Fibroblast of skin of right quadriceps (primary cell): ENCODE results near the gene SDSL.

Experiments
- DNase-seq: peaks from one replicate; pipeline ENCODE4 v3.0.0-alpha.2; 2013

Gene SDSL

DNA sequence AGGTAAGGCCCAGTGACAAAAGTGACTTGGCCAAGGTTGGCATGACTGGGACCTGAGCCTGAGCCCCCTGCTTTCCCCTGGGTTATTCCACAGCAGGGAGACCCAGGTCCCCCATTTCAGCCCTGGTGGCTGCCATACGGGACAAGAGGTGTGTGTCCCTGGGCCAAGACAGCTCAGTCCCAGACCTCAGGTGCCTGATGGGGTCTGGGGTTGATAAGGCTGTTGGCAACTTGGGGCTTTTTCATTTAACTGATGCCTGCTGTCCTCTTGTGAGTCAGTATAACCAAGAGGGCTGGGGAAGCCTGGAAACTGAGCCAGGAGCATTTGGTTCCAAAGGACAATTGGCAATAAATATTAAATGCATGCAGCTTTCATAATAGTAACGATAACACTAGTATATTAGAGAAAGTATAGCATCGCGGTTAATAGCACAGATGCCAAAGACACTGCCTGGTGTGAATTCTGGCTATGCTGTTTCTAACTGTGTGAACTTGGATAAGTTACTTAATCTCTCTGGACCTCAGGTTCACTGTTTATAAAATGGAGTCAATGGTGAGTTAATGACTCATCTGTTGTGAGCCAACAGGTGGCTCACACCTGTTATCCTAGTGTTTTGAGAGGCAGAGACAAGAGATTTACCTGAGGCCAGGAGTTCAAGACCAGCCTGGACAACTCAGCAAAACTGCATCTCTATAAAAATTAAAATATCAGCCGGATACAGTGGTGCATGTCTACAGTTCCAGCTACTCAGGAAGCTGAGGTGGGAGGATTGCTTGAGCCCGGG, 898 bp downstream of the SDSL start:
- DNase-seq = no peak

DNA sequence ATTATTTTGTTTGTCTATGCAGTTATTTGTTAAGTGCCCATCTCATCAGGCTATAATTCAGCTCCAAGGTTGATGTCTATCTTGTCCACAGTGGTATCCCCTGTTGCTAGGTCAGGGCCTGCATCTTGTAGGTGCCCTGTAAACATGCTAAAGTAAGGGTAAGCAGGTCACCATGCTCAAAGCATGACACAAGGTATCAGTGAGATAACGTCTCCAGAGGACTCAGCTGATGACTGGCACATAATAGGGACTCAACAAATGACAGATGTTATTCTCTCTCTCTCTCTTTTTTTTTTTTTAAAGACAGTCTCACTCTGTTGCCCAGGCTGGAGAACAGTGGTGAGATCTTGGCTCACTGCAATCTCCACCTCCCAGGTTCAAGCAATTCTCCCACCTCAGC, 2.3 kb downstream of the SDSL start:
- no peak for DNase-seq

DNA sequence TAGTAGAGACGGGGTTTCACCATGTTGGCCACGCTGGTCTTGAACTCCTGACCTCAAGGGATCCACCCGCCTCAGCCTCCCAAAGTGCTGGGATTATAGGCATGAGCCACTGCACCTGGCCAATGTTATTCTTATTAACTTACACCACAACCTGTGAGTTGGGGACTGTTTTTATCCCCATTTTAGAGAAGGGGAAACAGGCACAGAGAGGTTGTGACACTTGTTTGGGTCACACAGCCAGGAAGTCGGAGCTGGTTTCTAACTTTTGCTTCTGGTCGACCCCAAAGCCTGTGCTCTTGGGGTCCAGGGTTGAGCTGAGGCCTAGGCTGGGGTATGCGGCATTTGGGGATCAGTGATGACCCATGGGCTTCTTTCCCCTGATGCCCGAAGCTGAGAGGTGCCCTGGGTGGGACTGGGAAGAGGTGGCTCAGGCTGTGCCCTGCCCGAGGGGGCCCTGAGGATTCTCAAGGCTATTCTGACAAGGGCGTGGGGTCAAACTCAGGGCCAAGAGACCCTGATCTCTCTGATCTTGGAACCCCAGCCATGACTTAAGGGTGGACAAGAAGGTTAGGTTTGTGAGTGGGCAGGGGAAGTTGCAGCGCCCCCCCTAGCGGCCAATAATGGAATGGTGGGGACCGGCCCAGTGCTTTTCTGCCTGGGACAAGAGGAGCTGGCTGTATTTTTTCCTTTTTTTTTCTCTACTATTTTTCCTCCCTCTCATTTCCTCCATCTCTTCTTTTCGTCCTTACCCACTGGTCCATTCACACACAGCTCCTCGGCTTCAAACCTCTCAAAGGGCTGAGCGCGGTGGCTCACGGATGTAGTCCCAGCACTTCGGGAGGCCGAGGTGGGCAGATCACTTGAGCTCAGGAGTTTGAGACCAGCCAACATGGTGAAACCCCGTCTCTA, 3.0 kb downstream of the SDSL start:
- DNase-seq = peak; percentile 28

DNA sequence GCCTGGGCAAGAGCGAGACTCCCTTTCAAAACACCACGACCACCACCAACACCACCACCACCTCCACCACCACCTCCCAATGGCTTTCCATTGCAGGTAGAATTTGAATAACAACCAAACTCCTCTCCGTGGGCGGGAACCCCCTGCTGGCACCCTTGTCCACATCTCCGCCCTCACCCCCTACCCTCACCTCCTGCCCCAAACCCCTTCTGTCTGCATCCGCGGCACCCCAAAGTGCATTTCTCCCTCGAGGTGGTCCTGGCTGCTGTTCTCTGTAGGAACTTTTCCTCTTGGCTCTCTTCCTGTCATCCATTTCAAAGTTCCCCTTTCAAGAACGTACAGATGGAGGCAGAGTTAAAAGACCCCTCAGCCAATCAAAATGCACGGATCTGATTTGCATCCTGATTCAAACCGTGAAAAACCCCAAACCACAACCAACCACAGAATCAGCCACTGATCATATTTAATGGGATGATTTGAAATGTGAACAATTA, 3.8 kb downstream of the SDSL start:
- no peak for DNase-seq

DNA sequence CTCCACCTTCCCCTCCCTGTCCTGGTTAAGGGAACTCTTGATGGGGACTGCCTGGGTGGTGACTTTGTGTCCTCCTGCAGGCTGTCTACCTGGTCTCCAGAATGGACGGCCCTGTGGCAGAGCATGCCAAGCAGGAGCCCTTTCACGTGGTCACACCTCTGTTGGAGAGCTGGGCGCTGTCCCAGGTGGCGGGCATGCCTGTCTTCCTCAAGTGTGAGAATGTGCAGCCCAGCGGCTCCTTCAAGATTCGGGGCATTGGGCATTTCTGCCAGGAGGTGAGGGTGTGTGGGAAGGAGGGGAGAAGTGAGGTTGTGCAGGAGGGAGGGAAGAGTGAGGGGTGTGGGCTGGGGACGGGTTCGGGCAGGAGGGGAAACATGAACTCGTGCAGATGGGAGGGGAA, 5.7 kb downstream of the SDSL start:
- DNase-seq = no peak

DNA sequence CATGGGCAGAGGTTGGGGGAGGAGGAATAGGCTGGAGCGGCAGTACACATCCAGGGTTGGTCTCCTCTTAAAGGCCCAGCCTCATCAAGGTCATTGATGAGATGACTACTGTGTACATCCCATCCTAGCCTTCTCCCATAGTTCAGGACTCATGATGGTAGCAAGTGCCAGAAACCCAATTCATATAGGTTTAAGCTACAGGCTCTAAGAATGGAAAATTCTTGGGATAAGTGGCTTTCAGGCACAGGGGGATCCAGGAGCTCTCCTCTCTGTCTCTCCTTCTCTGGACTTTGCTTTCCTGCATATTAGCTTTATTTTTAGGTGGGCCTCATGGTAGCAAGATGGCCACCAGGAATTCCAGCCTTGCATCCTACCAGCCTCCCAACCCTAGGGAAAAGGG, 6.3 kb downstream of the SDSL start:
- DNase-seq = no peak

DNA sequence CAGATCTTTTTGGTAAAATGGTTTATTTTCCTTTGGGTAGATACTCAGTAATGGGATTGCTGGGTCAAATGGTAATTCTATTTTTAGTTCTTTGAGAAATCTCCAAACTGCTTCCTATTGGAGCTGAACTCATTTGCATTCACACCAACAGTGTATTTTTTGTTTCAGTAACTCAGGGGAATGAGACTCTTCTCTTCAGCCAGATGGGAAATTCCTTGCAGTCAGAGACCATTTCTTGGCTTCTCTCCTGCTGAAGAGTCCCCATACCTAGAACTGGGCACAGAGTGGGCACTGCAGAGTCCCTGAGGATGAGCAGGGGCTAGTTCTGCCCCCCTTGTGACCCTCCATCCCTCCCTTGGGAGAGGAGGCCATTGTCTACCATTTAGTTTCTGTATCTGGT, 10.8 kb downstream of the SDSL start:
- no peak for DNase-seq

DNA sequence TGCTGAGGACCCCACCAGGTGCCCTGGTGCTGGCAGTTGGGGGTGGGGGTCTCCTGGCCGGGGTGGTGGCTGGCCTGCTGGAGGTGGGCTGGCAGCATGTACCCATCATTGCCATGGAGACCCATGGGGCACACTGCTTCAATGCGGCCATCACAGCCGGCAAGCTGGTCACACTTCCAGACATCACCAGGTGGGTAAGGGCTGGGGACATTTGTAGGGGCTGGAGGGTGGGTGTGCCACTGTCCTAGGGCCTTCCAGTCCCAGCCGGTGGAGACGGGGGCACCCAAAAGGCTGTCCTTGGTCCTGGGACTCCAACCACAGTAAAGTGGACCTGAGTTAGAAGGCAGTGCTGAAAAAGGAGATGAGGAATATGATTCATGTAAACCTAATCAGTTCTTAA, 13.2 kb downstream of the SDSL start:
- DNase-seq = no peak

DNA sequence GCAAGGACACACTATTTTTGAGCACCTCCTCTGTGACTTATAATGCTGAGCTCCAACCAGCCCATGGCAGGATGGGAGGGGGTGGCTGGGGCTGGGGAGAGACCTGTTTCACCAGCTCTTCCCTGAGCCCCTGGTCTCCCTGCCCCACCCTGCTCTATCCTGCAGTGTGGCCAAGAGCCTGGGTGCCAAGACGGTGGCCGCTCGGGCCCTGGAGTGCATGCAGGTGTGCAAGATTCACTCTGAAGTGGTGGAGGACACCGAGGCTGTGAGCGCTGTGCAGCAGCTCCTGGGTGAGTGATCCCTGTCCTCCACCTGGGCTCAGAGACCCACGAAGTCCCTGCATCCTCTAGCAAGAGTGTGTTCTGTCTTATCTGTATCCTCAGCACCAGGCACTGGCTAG, 14.4 kb downstream of the SDSL start:
- DNase-seq = no peak

DNA sequence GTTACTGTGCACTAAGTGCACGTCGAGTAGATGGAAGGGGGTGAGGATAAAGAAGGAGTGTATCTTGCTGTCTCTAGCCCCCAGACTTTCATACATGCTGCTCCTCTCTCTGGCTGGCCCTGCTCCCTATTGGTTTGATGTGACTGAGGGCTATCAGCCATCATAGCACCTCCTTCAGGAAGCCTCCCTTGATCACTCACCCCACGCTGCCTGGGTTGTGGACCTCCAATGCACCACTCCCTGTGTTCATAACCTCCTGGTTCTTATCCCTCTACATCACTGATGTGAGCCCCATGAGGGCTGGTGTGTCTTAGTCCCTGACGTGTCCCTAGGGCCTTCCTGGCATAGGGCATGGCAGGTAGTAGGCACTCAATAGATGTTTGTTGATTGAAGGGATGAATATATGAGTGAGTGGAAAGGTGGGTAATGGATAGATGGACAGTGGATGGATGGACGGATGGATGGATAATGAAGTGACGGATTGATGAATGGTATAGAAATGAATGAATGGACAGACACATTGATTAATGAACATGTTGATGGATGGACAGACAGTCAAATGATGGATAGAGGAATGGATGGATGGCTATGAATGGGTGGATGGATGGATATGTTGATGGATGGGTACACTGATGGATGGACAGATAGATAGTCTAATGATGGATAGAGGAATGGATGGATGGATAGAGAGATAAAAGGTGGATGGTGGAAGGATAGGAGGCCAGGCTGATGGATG, 15.0 kb downstream of the SDSL start:
- no peak for DNase-seq

DNA sequence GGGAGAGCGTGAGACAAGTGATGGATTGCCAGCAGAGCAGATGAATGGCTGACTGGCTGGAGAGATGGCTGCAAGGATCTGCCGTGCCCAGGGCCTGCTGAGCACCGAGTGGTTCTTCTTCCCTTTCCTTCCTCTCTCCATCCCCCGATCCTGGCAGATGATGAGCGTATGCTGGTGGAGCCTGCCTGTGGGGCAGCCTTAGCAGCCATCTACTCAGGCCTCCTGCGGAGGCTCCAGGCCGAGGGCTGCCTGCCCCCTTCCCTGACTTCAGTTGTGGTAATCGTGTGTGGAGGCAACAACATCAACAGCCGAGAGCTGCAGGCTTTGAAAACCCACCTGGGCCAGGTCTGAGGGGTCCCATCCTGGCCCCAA, 15.5 kb downstream of the SDSL start:
- DNase-seq = no peak

DNA sequence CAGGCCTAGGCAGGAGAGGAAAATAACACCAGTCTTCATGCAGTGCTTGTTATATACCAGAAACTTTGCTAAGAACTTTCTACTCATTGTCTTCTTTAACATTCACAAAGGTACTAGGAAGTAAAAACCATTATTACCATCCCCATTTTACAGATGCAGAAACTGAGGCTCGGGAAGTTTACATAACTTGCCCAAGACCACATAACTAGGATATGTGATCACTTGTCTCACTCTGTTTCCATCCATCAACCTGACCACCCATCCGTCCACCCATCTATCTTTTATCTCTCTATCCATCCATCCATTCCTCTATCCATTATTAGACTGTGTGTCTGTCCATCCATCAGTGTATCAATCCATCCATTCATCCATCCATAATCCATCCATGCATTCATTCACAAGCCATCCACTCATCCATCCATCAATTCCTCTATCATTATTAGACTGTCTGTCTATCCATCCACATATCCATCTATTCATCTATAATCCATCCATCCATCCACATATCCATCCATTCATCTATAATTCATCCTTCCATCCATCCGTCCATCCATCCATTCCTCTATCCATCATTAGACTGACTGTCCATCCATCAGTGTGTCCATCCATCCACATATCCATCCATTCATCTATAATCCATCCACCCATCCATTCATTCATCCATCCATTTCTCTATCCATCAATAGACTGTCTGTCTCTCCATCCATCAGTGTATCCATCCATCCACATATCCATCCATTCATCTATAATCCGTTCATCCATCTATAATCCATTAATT, 16.5 kb downstream of the SDSL start:
- DNase-seq = no peak

DNA sequence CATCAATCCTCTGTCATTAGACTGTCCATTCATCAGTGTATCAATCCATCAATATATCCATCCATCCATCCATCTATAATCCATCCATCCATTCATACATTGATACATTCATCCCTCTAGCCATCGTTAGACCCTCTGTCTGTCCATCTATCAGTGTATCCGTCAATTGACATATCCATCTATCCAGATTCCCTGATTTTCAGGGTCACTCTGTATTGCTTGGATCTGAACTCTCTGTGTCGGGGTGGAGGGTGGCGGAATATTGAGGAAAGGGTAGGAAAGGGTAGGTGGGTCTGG, 17.1 kb downstream of the SDSL start:
- no peak for DNase-seq

DNA sequence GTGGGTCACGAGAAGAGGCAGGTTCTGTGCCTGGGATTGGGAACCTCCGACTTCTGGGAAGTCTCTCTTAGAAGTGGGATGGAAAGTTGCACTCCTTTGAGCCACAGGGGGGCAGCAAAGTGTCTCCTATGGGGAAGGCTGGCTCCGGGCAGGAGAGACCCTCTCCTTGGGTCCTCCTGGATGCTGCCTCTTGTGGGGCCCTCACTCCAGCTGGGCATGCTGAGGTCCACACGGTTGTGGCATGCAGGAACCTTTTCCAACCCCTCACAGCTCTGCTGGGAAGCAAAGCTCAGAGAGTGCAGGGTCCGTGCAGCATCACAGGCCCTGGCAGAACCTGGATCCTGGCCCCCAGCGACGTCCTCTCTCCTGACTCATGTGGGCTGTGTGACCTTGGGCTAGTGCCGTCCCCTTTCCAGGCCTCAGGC, 17.4 kb downstream of the SDSL start:
- peak; percentile 19 for DNase-seq

DNA sequence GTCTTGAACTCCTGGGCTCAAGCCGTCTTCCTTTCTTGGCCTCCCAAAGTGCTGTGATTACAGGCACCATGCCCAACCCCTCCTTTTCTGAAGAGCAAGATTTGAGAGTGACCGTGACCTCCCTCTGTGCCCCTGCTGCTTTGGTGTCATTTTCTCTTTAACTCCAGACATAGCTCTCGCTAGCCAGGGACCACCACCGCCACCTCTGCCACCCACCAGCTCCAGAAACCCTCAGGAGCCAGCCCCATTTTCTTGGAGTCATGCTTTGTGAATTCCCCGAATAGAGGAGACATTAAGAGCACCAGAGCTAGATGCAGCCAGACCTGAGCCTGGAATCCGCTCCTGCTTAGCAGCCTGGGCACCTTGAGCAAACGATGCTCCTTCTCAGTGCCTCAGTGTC, 18.2 kb downstream of the SDSL start:
- DNase-seq = no peak

DNA sequence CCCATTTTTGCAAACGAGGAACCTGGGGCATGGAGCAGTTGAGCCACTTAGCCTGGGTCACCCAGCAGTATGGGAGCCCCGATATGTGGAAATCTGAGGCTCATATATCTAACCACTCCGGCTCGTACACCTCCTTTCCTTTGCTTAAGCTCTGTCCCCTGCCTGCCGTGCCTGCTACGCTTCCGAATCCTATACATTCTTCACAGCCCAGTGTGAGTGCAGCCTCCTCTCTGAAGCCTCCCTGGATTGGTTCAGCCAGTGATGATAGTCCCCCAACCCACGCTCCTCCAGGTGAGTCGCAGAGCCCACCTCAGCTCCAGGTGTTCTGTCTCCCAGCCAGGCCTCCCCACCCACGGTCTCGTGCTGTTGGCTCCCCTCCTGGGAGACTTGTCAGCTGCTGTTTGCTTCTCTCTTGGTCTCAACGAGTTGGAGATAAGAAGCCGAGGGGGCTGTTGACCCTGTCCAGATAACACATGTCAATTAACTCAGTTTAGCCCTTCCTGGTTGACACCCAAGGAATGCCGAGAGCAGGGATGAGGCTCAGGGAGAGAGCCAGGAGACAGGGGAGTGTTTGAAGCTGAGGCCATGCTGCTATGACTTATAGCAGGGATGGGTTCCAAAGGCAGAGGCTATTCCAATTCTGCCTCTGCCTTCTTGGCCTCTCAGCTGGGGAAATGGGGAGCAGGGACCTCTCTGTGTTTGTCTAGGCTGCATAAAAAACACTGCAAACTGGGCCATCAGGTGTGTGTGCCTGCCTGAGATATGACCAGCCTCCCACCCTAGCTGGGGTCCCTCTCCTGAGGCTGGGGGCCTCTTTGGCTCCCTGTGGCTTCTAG, 19.0 kb downstream of the SDSL start:
- no peak for DNase-seq

DNA sequence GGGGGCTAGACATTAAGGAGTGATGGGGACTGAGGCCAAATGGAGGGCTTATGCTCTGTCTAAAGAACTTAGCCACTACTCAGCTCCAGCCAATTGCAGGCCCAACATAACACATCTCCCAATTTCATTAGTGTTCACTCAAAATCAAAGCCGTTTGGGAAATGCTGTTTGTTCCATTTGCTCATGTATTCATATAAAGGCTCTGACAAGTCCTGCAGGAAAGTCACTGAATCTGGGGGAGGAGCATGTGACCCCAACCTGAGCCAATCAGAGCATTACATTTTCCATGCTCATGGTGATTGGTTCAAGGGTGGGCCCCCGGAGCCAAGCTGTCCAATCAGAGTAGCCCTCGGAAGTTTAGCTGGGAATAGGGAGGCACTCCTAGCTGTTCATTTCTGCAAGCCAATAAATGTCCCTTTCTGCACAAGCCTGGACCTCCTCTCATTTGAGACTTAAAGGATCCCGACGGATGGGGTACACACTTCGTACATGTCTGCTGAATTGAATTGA, 20.9 kb downstream of the SDSL start:
- DNase-seq = no peak

DNA sequence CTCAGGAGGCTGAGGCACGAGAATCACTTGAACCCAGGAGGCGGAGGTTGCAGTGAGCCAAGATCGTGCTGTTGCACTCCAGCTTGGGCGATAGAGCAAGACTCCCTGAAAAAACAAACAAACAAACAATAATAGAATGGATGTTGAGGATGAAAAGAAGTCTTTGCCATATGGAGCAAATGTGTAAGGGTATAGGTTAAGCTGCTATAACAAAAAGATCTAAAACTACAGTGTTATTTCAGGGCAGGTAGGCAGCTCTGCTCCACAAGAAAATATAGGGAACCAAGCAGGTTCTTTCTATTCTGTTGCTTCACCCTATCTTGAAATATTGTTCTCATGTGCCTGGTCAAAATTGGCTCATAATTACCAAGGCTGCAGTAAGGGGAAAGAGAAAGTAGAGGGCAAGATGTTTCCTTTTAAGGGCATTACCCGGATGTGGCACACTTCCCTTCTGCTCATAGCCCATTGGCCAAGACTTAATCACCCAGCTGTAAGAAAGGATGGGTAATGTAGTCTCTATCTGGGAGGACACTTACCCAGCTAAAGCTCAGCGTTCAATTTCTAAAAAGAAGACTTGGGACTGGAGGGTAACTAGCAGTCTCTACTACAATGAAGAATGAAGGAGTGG, 23.5 kb downstream of the SDSL start:
- DNase-seq = no peak

DNA sequence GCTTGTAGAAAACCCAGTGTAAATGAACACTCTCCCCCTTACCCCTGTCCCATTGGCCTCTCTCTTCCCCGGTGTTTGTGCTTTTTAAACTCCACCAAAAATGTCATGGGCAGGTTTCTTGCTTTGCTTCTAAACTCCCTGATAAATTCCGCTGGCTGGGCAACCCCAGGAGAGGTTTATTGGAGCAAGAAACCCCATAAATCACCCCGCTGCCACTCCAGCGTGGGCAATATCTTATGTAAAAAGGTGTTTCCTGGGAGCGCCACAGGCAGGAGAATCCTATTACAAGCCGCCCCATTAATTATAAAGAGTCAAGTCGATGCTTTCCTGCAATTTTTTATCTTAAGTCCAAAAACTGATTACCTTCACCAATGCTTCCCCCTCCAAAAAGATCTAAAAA, 26.7 kb downstream of the SDSL start:
- DNase-seq = no peak

DNA sequence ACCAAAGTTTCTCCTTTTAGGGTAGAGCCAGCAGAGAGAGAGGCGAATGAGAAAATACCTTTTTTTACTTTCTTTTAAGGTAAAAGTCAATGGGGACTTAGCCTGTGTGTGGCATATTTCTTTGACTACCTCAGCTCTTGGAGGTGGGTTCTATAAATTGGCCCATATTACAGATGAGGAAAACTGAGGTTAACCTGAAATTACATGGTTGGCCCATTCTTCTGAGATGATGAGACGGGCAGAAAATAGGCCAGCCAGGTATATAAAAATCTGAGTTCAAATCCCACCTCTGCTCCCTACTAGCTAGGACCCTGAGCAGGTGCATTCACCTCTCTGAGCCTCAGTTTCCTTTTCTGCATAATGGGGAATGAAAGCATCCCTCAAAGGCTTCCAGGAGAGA, 27.1 kb downstream of the SDSL start:
- DNase-seq = no peak

DNA sequence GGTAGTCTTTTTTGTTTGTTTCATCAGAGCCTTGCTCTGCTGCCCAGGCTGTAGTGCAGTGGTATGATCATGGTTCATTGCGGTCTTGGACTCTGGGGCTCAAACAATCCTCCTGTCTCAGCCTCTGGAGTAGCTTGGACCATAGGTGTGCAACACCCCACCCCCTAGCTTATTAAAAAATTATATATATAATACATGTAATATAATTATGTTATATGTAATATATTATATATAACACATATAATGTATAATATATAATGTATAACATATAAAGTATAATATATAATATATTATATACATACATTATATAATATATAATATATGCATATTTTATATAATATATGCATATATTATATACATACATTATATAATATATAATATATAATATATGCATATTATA, 27.7 kb downstream of the SDSL start:
- DNase-seq = no peak
